Ovary (tissue), 3 donors: Measurements from ENCODE around the gene TTC21A.

Source experiments
- CTCF ChIP-seq, 3 donors: fragments of 450-650 bp in 2 of 3; fragments of 200-600 bp in 1 of 3; IDR thresholded peaks; one replicate each; pipeline versions ENCODE4 v1.5.1 to v1.8.0; 2016 to 2022; ENCODE audit warnings: antibody characterized with exemption in 3 of 3, mild to moderate bottlenecking in 1 of 3
- EP300 ChIP-seq: sonication (generic); formaldehyde crosslinking; IDR thresholded peaks from one replicate; pipeline ENCODE4 v1.6.1; 2017; ENCODE audit warnings: antibody characterized with exemption
- POLR2A ChIP-seq: fragments of 450-650 bp; IDR thresholded peaks from one replicate; pipeline ENCODE4 v1.6.1; 2017; ENCODE audit warnings: antibody characterized with exemption, mild to moderate bottlenecking, moderate library complexity
- donor health status: DM: no; HTN: no; CAD: no.

- TF ChIP-seq EP300 (no peak), CTCF (IDR thresholded peaks at IDR 0.05) (no peak), POLR2A (no peak)
Measured at GRCh38 chr3:39106281-39106811, 1.1 kb upstream of the TTC21A start.
